ENCODE results near the gene ARFGAP3. TPM values are rescaled to one million over a fixed set of nuclear protein-coding genes. Genes with fewer than 3 reads are reported as not detected.

The ARFGAP3 gene
- total RNA-seq, 1 donor from 2014 or later, result 59.5 TPM

DNA sequence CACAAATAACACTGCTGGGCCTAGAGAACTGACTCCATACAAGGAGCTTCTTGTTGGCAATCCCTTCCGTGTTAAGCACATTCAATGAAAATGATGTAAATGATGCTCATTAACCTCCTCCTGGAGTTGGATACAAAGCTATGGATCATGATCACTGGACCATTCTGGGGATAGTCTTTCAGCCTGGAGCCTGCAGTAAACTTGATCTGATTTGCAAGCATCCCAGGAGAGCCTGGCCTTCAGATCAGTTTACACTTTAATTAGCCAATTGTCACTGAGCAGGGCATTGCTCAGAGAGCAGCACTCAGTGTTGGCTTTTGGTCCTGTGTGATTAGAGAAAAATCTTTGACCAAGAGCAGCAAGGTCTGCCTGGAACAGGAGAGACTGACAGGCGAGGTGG lies 45.6 kb downstream of the ARFGAP3 start:
- FAIRE-seq (no peak), DNase-seq (ENCODE audit: low read depth) (no peak)
- Histone ChIP-seq H4K20me1 (ENCODE audit: insufficient read depth, low read length) (peaks cover 59% of the 10 kb centered on the region), H3K4me3 (ENCODE audit: insufficient read depth, low read depth, low read length) (no peak overlapping the region), H3K36me3 (ENCODE audit: insufficient read depth, low read length) (peaks cover 42% of the 10 kb centered on the region), H3K4me1 (ENCODE audit: insufficient read depth, low read length) (no peaks in the 10 kb centered on the region), H3K4me2 (ENCODE audit: low read length) (no peak overlapping the region), H3K79me2 (ENCODE audit: insufficient read depth, low read length) (no peaks in the 10 kb centered on the region), H3K9me3 (ENCODE audit: insufficient read depth, low read depth, low read length) (no peaks in the 10 kb centered on the region), H2AFZ (ENCODE audit: low read depth, low read length) (no peak overlapping the region), H3K9ac (ENCODE audit: low read length) (no peak overlapping the region), H3K27ac (ENCODE audit: low read depth, low read length) (no peak overlapping the region), H3K27me3 (ENCODE audit: insufficient read depth, low read length) (no peaks in the 10 kb centered on the region)
- no peaks in the 10 kb centered on the region for H3K4me1 Mint-ChIP-seq (ENCODE audit: low read depth, unreplicated experiment)
- H3K36me3 Mint-ChIP-seq (ENCODE audit: low read depth, unreplicated experiment), result peaks cover 38% of the 10 kb centered on the region
- H3K27me3 Mint-ChIP-seq (ENCODE audit: low read depth, unreplicated experiment), result no peaks in the 10 kb centered on the region
- TF ChIP-seq, protein P1, sequence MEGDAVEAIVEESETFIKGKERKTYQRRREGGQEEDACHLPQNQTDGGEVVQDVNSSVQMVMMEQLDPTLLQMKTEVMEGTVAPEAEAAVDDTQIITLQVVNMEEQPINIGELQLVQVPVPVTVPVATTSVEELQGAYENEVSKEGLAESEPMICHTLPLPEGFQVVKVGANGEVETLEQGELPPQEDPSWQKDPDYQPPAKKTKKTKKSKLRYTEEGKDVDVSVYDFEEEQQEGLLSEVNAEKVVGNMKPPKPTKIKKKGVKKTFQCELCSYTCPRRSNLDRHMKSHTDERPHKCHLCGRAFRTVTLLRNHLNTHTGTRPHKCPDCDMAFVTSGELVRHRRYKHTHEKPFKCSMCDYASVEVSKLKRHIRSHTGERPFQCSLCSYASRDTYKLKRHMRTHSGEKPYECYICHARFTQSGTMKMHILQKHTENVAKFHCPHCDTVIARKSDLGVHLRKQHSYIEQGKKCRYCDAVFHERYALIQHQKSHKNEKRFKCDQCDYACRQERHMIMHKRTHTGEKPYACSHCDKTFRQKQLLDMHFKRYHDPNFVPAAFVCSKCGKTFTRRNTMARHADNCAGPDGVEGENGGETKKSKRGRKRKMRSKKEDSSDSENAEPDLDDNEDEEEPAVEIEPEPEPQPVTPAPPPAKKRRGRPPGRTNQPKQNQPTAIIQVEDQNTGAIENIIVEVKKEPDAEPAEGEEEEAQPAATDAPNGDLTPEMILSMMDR (IDR thresholded peaks at IDR 0.05; ENCODE audit: insufficient read depth, low read depth, low read length), result no peak
- no peak for TF ChIP-seq EZH2 (IDR thresholded peaks at IDR 0.05; ENCODE audit: insufficient read depth, low read length)
- H3K9me3 Mint-ChIP-seq (ENCODE audit: unreplicated experiment), result no peaks in the 10 kb centered on the region
- H3K4me3 Mint-ChIP-seq (ENCODE audit: unreplicated experiment), result no peak overlapping the region
- no peak overlapping the region for H3K27ac Mint-ChIP-seq (ENCODE audit: unreplicated experiment)

DNA sequence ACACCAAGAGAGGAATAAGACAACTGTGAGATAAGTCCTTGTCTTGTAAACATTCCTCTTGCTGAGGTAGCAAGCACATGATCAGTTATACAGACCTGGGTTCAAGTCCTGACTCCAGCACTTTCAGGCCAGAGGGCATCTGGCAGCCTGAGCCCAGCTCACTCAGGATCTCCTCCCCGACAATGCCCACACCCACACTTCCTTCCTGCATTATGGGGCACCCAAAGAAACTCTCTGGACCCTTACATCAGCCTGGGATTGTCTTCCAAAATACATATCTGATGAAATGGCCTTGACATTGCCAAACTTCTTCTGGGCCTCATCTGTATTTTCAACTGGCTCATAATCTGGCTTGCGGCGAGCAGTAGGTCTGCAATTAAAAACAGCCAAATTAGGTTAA lies 48.6 kb downstream of the ARFGAP3 start:
- Histone ChIP-seq H3K9ac (ENCODE audit: low read length) (no peak overlapping the region), H3K79me2 (ENCODE audit: insufficient read depth, low read length) (no peaks in the 10 kb centered on the region), H3K36me3 (ENCODE audit: insufficient read depth, low read length) (peaks cover 53% of the 10 kb centered on the region), H3K4me3 (ENCODE audit: insufficient read depth, low read depth, low read length) (no peak overlapping the region), H3K9me3 (ENCODE audit: insufficient read depth, low read depth, low read length) (no peaks in the 10 kb centered on the region), H3K27me3 (ENCODE audit: insufficient read depth, low read length) (no peaks in the 10 kb centered on the region), H4K20me1 (ENCODE audit: insufficient read depth, low read length) (peaks cover 59% of the 10 kb centered on the region), H2AFZ (ENCODE audit: low read depth, low read length) (no peak overlapping the region), H3K27ac (ENCODE audit: low read depth, low read length) (no peak overlapping the region), H3K4me2 (ENCODE audit: low read length) (no peak overlapping the region), H3K4me1 (ENCODE audit: insufficient read depth, low read length) (peaks cover 9% of the 10 kb centered on the region)
- H3K9me3 Mint-ChIP-seq (ENCODE audit: unreplicated experiment), result no peaks in the 10 kb centered on the region
- no peak for FAIRE-seq
- no peak overlapping the region for H3K27ac Mint-ChIP-seq (ENCODE audit: unreplicated experiment)
- no peak for DNase-seq (ENCODE audit: low read depth)
- H3K36me3 Mint-ChIP-seq (ENCODE audit: low read depth, unreplicated experiment), result peaks cover 44% of the 10 kb centered on the region
- TF ChIP-seq, protein P1 (IDR thresholded peaks at IDR 0.05; ENCODE audit: insufficient read depth, low read depth, low read length), result no peak
- TF ChIP-seq EZH2 (IDR thresholded peaks at IDR 0.05; ENCODE audit: insufficient read depth, low read length), result no peak
- H3K4me1 Mint-ChIP-seq (ENCODE audit: low read depth, unreplicated experiment), result peaks cover 10% of the 10 kb centered on the region
- H3K4me3 Mint-ChIP-seq (ENCODE audit: unreplicated experiment), result no peak overlapping the region
- H3K27me3 Mint-ChIP-seq (ENCODE audit: low read depth, unreplicated experiment), result no peaks in the 10 kb centered on the region

DNA sequence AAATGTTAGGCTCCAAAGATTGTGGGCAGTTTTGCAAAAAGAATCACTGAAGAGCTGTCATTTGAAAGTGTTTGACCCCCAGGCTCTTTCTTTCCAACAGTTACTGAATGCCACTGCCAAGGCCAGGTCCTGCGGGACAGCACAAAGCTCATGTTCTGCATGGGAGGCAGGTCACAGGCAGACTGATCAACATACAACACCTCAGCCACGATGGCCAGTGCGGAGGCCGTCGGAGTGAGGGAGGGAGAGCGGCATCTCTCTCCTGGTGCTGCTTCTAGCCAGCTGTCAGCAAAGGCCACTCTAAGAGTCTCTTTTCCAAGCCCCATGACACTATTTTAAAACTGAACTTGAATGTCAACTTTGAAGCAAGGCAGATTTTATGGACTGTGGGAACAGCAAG lies 49.9 kb downstream of the ARFGAP3 start:
- no peak overlapping the region for H3K27ac Mint-ChIP-seq (ENCODE audit: unreplicated experiment)
- no peaks in the 10 kb centered on the region for H3K27me3 Mint-ChIP-seq (ENCODE audit: low read depth, unreplicated experiment)
- Histone ChIP-seq H3K4me2 (ENCODE audit: low read length) (no peak overlapping the region), H2AFZ (ENCODE audit: low read depth, low read length) (no peak overlapping the region), H3K9me3 (ENCODE audit: insufficient read depth, low read depth, low read length) (no peaks in the 10 kb centered on the region), H3K27ac (ENCODE audit: low read depth, low read length) (no peak overlapping the region), H4K20me1 (ENCODE audit: insufficient read depth, low read length) (peaks cover 50% of the 10 kb centered on the region), H3K9ac (ENCODE audit: low read length) (no peak overlapping the region), H3K4me1 (ENCODE audit: insufficient read depth, low read length) (peaks cover 9% of the 10 kb centered on the region), H3K79me2 (ENCODE audit: insufficient read depth, low read length) (no peaks in the 10 kb centered on the region), H3K36me3 (ENCODE audit: insufficient read depth, low read length) (peaks cover 51% of the 10 kb centered on the region), H3K27me3 (ENCODE audit: insufficient read depth, low read length) (no peaks in the 10 kb centered on the region), H3K4me3 (ENCODE audit: insufficient read depth, low read depth, low read length) (no peak overlapping the region)
- no peak for DNase-seq (ENCODE audit: low read depth)
- peaks cover 10% of the 10 kb centered on the region for H3K4me1 Mint-ChIP-seq (ENCODE audit: low read depth, unreplicated experiment)
- TF ChIP-seq EZH2 (IDR thresholded peaks at IDR 0.05; ENCODE audit: insufficient read depth, low read length), result no peak
- TF ChIP-seq, protein P1 (IDR thresholded peaks at IDR 0.05; ENCODE audit: insufficient read depth, low read depth, low read length), result no peak
- H3K9me3 Mint-ChIP-seq (ENCODE audit: unreplicated experiment), result no peaks in the 10 kb centered on the region
- peaks cover 39% of the 10 kb centered on the region for H3K36me3 Mint-ChIP-seq (ENCODE audit: low read depth, unreplicated experiment)
- no peak for FAIRE-seq
- no peak overlapping the region for H3K4me3 Mint-ChIP-seq (ENCODE audit: unreplicated experiment)
